Thymus (tissue), 11 donors: Measurements from ENCODE around the gene NFRKB. TPM values are rescaled to one million over a fixed set of nuclear protein-coding genes. Genes with fewer than 3 reads are reported as not detected.

Experiments
- DNase-seq, 9 donors: peaks; one replicate each; pipeline ENCODE4 v3.0.0-alpha.2; 2013; ENCODE audit warnings: low spot score in 9 of 9, low read depth in 6 of 9, missing footprints in 1 of 9
- H3K27ac ChIP-seq, 2 donors: one replicate each; pipeline ENCODE4 v1.5.1; 2013; ENCODE audit warnings: control low read depth in 1 of 2, low read depth in 1 of 2, low read length in 1 of 2, mild to moderate bottlenecking in 1 of 2, moderate library complexity in 1 of 2
- H3K27me3 ChIP-seq, 2 donors: one replicate each; pipeline ENCODE4 v1.5.1; 2013; ENCODE audit warnings: low read length in 1 of 2; ENCODE audit not compliant: control insufficient read depth in 2 of 2, insufficient read depth in 1 of 2
- H3K36me3 ChIP-seq, 2 donors: one replicate each; pipeline ENCODE4 v1.5.1; 2013; ENCODE audit warnings: low read length in 1 of 2, mild to moderate bottlenecking in 1 of 2, moderate library complexity in 1 of 2; ENCODE audit not compliant: control insufficient read depth in 2 of 2, insufficient read depth in 2 of 2
- H3K4me1 ChIP-seq, 2 donors: one replicate each; pipeline ENCODE4 v1.5.1; 2013; ENCODE audit warnings: low read length in 2 of 2; ENCODE audit not compliant: control insufficient read depth in 2 of 2, insufficient read depth in 2 of 2
- H3K4me3 ChIP-seq, 2 donors: one replicate each; pipeline ENCODE4 v1.5.1; 2013; ENCODE audit warnings: low read length in 2 of 2, control low read depth in 1 of 2, mild to moderate bottlenecking in 1 of 2
- H3K9me3 ChIP-seq, 2 donors: one replicate each; pipeline ENCODE4 v1.5.1; 2013; ENCODE audit warnings: low read length in 1 of 2, mild to moderate bottlenecking in 1 of 2; ENCODE audit not compliant: control insufficient read depth in 2 of 2, insufficient read depth in 1 of 2
- WGBS: extraction: QIAGEN DNeasy Blood & Tissue Kit; methylation state at CpG from one replicate; pipeline ENCODE4 v1.1.7; 2013; 5-methylcytosine and 5-hydroxymethylcytosine counted together
- polyA plus RNA-seq: library from polyadenylated mRNA; stranded (reverse); fragments of 200-250 nt; gene quantifications from one replicate; pipeline ENCODE4 v1.2.3, GENCODE V29; 2013
- total RNA-seq: library from RNA; stranded (reverse); fragments of 120-200 nt; gene quantifications from one replicate; pipeline ENCODE4 v1.2.4, GENCODE V29; 2013
- donor health status: healthy.

Gene NFRKB
- total and polyA plus RNA-seq, 2 donors = 13.0 to 13.3 TPM

GRCh38 chr11:129911298-129911697 is 15.9 kb upstream of the NFRKB start:
- no peak for DNase-seq
- H3K36me3 ChIP-seq = peaks cover 35 to 37% of the 10 kb centered on the region in 2 donors
- no peaks in the 10 kb centered on the region for H3K9me3 ChIP-seq
- H3K4me1 ChIP-seq = no peaks in the 10 kb centered on the region
- no peak overlapping the region for H3K4me3 ChIP-seq
- H3K27ac ChIP-seq = no peak overlapping the region
- H3K27me3 ChIP-seq = no peaks in the 10 kb centered on the region
- 65% methylated on average over 3 of the region's 3 CpGs for WGBS

- Histone ChIP-seq H3K4me3 (no peak overlapping the region), H3K36me3 (peaks cover 30 to 42% of the 10 kb centered on the region in 2 donors), H3K4me1 (no peaks in the 10 kb centered on the region), H3K27ac (no peak overlapping the region), H3K27me3 (no peaks in the 10 kb centered on the region), H3K9me3 (no peaks in the 10 kb centered on the region)
- no peak for DNase-seq
- 98% methylated on average over 7 of the region's 7 CpGs for WGBS
Observed at GRCh38 chr11:129910360-129910759, 15.0 kb upstream of the NFRKB start.

DNA sequence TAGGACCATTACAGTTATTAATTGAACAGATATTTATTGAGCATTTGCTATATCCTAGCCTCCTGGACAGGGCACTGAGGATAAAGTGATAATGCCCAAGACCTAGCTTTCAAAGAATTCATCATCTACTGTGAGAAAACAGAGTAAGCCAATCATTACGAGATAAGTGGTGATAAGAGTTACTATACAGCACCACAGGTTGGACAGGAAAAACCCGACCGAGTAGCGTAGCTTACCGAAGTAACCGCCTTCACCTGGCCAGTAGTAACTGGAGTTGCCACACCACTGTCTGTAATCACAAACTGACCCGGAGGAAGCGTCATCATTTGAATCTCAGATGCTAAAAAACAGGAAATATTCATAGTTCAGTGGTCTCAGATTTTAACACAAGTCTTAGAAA is 10.0 kb upstream of the NFRKB start:
- 91% methylated on average over 8 of the region's 8 CpGs for WGBS
- Histone ChIP-seq H3K27me3 (no peaks in the 10 kb centered on the region), H3K4me1 (no peaks in the 10 kb centered on the region), H3K4me3 (no peak overlapping the region), H3K9me3 (no peaks in the 10 kb centered on the region), H3K27ac (no peak overlapping the region), H3K36me3 (peaks cover 26 to 37% of the 10 kb centered on the region in 2 donors)
- no peak for DNase-seq

- Histone ChIP-seq H3K4me1 (peaks cover 10 to 11% of the 10 kb centered on the region in 2 donors), H3K9me3 (no peaks in the 10 kb centered on the region), H3K4me3 (peak overlapping the region; percentile 78 to 90), H3K27me3 (no peaks in the 10 kb centered on the region), H3K36me3 (peaks cover 0 to 8% of the 10 kb centered on the region in 2 donors), H3K27ac (peak overlapping the region in 1 of 2 donors; percentile 70)
- DNase-seq = no peak
- 84% methylated on average over 9 of the region's 9 CpGs for WGBS
Observed at GRCh38 chr11:129896062-129896461, 684 bp upstream of the NFRKB start.

- DNase-seq = peak in 3 of 9 donors; percentile 10 to 17 (median 11)
- 31% methylated on average over 13 of the region's 13 CpGs for WGBS
- Histone ChIP-seq H3K4me3 (peak overlapping the region; percentile 78 to 90), H3K27me3 (no peaks in the 10 kb centered on the region), H3K27ac (peak overlapping the region; percentile 44 to 86), H3K36me3 (peaks cover 0 to 14% of the 10 kb centered on the region in 2 donors), H3K4me1 (peaks cover 10 to 11% of the 10 kb centered on the region in 2 donors), H3K9me3 (no peaks in the 10 kb centered on the region)
Observed at GRCh38 chr11:129894278-129895125, 876 bp downstream of the NFRKB start.

GRCh38 chr11:129888451-129888850 is 6.9 kb downstream of the NFRKB start:
- Histone ChIP-seq H3K36me3 (peaks cover 46 to 66% of the 10 kb centered on the region in 2 donors), H3K9me3 (no peaks in the 10 kb centered on the region), H3K27ac (peak overlapping the region in 1 of 2 donors; percentile 9), H3K27me3 (no peaks in the 10 kb centered on the region), H3K4me1 (peaks cover 0 to 5% of the 10 kb centered on the region in 2 donors), H3K4me3 (no peak overlapping the region)
- WGBS = 59% methylated on average over 5 of the region's 5 CpGs
- peak in 6 of 9 donors; percentile 27 to 81 (median 62) for DNase-seq

DNA sequence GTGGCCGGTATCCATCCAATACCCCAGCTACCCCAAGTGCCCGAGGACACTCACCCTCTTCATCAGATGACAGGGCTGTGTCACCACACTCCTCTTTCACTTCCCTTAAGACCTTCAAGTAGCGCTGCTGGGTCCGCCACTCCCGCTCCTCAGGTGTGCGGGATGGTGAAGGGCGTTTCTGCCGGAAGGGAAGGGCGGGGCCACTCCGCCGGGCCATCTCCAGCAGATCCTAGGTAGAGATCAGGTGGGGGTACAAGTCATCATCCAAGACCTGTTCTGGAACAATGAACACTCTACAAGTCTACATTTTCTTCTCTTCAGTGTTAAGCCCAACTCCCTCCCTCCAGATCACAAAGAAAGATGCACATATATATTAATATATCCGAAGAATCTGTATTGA is 10.0 kb downstream of the NFRKB start:
- Histone ChIP-seq H3K4me1 (peaks cover 0 to 5% of the 10 kb centered on the region in 2 donors), H3K9me3 (no peaks in the 10 kb centered on the region), H3K36me3 (peaks cover 71 to 86% of the 10 kb centered on the region in 2 donors), H3K27me3 (no peaks in the 10 kb centered on the region), H3K4me3 (no peak overlapping the region), H3K27ac (no peak overlapping the region)
- no peak for DNase-seq
- WGBS = 97% methylated on average over 12 of the region's 12 CpGs

DNA sequence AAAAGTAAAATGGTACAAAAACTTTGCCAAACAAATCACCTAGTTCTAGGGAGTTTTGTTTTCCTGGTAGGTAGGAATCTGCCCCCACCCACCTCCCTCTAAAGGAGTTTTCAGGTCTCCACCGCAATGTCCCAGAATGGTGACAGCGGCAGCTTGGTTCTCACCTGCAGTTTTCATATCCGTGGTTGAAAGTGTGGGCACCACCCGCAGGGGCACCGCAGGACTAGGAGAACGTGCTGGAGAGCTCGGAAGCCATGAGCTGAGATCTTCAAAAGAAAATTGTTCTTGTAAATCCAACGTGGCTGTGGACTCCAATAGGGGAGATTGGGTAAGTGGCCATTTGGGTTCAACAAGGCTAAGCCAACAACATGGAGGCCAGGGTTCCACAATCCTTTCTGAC is 10.8 kb downstream of the NFRKB start:
- H3K4me3 ChIP-seq = no peak overlapping the region
- no peak overlapping the region for H3K27ac ChIP-seq
- H3K4me1 ChIP-seq = peaks cover 0 to 5% of the 10 kb centered on the region in 2 donors
- no peak for DNase-seq
- WGBS = 97% methylated on average over 8 of the region's 8 CpGs
- H3K36me3 ChIP-seq = peaks cover 78 to 89% of the 10 kb centered on the region in 2 donors
- H3K9me3 ChIP-seq = no peaks in the 10 kb centered on the region
- no peaks in the 10 kb centered on the region for H3K27me3 ChIP-seq

DNA sequence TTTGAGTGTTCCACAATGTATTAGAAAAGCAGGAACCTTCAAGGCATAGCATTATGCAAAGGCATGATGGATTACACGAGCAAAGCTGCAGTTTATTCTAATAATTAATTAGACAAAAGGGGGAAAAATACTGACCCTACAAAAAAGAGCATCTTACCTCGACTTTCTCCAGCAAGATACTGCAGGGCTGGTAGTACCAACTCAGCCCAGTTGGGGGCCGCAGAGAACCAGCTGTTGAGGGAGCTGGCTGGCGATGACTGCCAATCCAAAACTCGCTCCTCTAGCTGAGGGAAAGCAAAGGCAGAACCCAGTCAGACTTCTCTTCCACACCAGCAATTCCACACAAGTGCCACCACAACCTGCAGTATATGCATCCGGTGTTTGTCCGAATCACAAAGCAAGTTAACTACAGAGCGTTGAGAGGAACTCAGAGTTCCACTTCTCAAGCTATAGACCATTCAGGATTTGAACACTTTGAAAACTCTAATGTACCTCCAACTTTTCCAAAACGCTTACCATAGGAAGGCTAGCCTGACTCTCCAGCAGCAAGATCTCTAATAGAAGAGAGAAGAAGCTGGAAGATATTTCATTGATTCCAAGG is 13.7 kb downstream of the NFRKB start:
- H3K4me1 ChIP-seq = no peaks in the 10 kb centered on the region
- no peak overlapping the region for H3K27ac ChIP-seq
- H3K36me3 ChIP-seq = peaks cover 91 to 94% of the 10 kb centered on the region in 2 donors
- no peak overlapping the region for H3K4me3 ChIP-seq
- no peaks in the 10 kb centered on the region for H3K9me3 ChIP-seq
- peak in 3 of 9 donors; percentile 13 to 35 (median 34) for DNase-seq
- 89% methylated on average over 9 of the region's 9 CpGs for WGBS
- no peaks in the 10 kb centered on the region for H3K27me3 ChIP-seq
